Stimulated activated naive CD8-positive, alpha-beta T cell treated with anti-CD3 and anti-CD28 coated beads, Interleukin-15, amount 100 ng/mL, for 72 hours (primary cell): ENCODE results near the gene CELF4.

Experiments used
- ATAC-seq: fragments of 150-1000 bp; cut with Tn5 transposase; 2 replicates; pipeline ENCODE4 v1.10.0; 2021; ENCODE audit warnings: mild to moderate bottlenecking, moderate library complexity
- DNase-seq, 2 donors: peaks; one replicate each; pipeline ENCODE4 v3.0.0; 2021 to 2022
- H3K27ac Mint-ChIP-seq, 2 donors: one replicate each; pipeline ENCODE4 v1.8.0; 2022; ENCODE audit warnings: mild to moderate bottlenecking in 2 of 2, mixed read lengths in 2 of 2, moderate library complexity in 2 of 2
- H3K27me3 Mint-ChIP-seq: one replicate; pipeline ENCODE4 v1.8.0; 2022; ENCODE audit warnings: mixed read lengths
- H3K4me1 Mint-ChIP-seq: one replicate; pipeline ENCODE4 v1.8.0; 2022; ENCODE audit warnings: mild to moderate bottlenecking, mixed read lengths
- H3K4me3 Mint-ChIP-seq, 2 donors: one replicate each; pipeline ENCODE4 v1.8.0; 2022; ENCODE audit warnings: mild to moderate bottlenecking in 2 of 2, mixed read lengths in 2 of 2, moderate library complexity in 1 of 2
- H3K9me3 Mint-ChIP-seq, 2 donors: one replicate each; pipeline ENCODE4 v1.8.0; 2022; ENCODE audit warnings: mixed read lengths in 2 of 2

Gene CELF4

GRCh38 chr18:37429791-37430190 lies 135.8 kb downstream of the CELF4 start:
- ATAC-seq (no peak), DNase-seq (no peak)
- H3K4me3 Mint-ChIP-seq = no peak overlapping the region
- no peak overlapping the region for H3K27ac Mint-ChIP-seq
- H3K9me3 Mint-ChIP-seq = no peaks in the 10 kb centered on the region
- H3K4me1 Mint-ChIP-seq = no peaks in the 10 kb centered on the region
- no peaks in the 10 kb centered on the region for H3K27me3 Mint-ChIP-seq

GRCh38 chr18:37428288-37428974 lies 137.2 kb downstream of the CELF4 start:
- no peak for DNase-seq
- Mint-ChIP-seq H3K9me3 (no peaks in the 10 kb centered on the region), H3K4me3 (no peak overlapping the region), H3K4me1 (no peaks in the 10 kb centered on the region), H3K27ac (no peak overlapping the region), H3K27me3 (no peaks in the 10 kb centered on the region)
- ATAC-seq = no peak

GRCh38 chr18:37426586-37426985 lies 139.0 kb downstream of the CELF4 start:
- Mint-ChIP-seq H3K4me3 (no peak overlapping the region), H3K4me1 (no peaks in the 10 kb centered on the region), H3K27me3 (no peaks in the 10 kb centered on the region), H3K27ac (no peak overlapping the region), H3K9me3 (no peaks in the 10 kb centered on the region)
- no peak for DNase-seq
- ATAC-seq = no peak

- Mint-ChIP-seq H3K4me3 (no peak overlapping the region), H3K9me3 (no peaks in the 10 kb centered on the region), H3K27me3 (no peaks in the 10 kb centered on the region), H3K4me1 (no peaks in the 10 kb centered on the region), H3K27ac (no peak overlapping the region)
- no peak for ATAC-seq
- no peak for DNase-seq
Measured at GRCh38 chr18:37425222-37425621, 140.4 kb downstream of the CELF4 start.

- Mint-ChIP-seq H3K4me3 (no peak overlapping the region), H3K9me3 (no peaks in the 10 kb centered on the region), H3K27ac (no peak overlapping the region), H3K27me3 (no peaks in the 10 kb centered on the region), H3K4me1 (no peaks in the 10 kb centered on the region)
- ATAC-seq (no peak), DNase-seq (no peak)
Measured at GRCh38 chr18:37424507-37424906, 141.1 kb downstream of the CELF4 start.

- H3K27ac Mint-ChIP-seq = no peak overlapping the region
- no peak for DNase-seq
- peaks cover 6% of the 10 kb centered on the region for H3K27me3 Mint-ChIP-seq
- H3K9me3 Mint-ChIP-seq = no peaks in the 10 kb centered on the region
- H3K4me1 Mint-ChIP-seq = no peaks in the 10 kb centered on the region
- no peak overlapping the region for H3K4me3 Mint-ChIP-seq
- ATAC-seq = no peak
Measured at GRCh38 chr18:37422596-37422995, 143.0 kb downstream of the CELF4 start.

- Mint-ChIP-seq H3K27ac (no peak overlapping the region), H3K27me3 (peaks cover 10% of the 10 kb centered on the region), H3K9me3 (no peaks in the 10 kb centered on the region), H3K4me1 (no peaks in the 10 kb centered on the region), H3K4me3 (no peak overlapping the region)
- ATAC-seq (no peak), DNase-seq (no peak)
Measured at GRCh38 chr18:37422116-37422515, 143.5 kb downstream of the CELF4 start.

- Mint-ChIP-seq H3K27me3 (peaks cover 16% of the 10 kb centered on the region), H3K9me3 (no peaks in the 10 kb centered on the region), H3K27ac (no peak overlapping the region), H3K4me3 (no peak overlapping the region), H3K4me1 (no peaks in the 10 kb centered on the region)
- ATAC-seq (no peak), DNase-seq (no peak)
Measured at GRCh38 chr18:37421341-37422077, 144.1 kb downstream of the CELF4 start.

- no peak for DNase-seq
- H3K4me3 Mint-ChIP-seq = no peak overlapping the region
- no peak for ATAC-seq
Measured at GRCh38 chr18:37420315-37420880, 145.2 kb downstream of the CELF4 start.

GRCh38 chr18:37419866-37420265 lies 145.7 kb downstream of the CELF4 start:
- DNase-seq (no peak), ATAC-seq (no peak)
- Mint-ChIP-seq H3K4me3 (no peak overlapping the region), H3K27me3 (peaks cover 23% of the 10 kb centered on the region), H3K4me1 (no peaks in the 10 kb centered on the region), H3K27ac (no peak overlapping the region), H3K9me3 (no peaks in the 10 kb centered on the region)

More at GRCh38 chr18:37420315-37420880, 145.2 kb downstream of the CELF4 start:
- no peaks in the 10 kb centered on the region for H3K9me3 Mint-ChIP-seq
- no peaks in the 10 kb centered on the region for H3K4me1 Mint-ChIP-seq
- peaks cover 23% of the 10 kb centered on the region for H3K27me3 Mint-ChIP-seq
- no peak overlapping the region for H3K27ac Mint-ChIP-seq

- peaks cover 23% of the 10 kb centered on the region for H3K27me3 Mint-ChIP-seq
- no peak overlapping the region for H3K4me3 Mint-ChIP-seq
- H3K4me1 Mint-ChIP-seq = no peaks in the 10 kb centered on the region
- DNase-seq (no peak), ATAC-seq (no peak)
- no peaks in the 10 kb centered on the region for H3K9me3 Mint-ChIP-seq
- H3K27ac Mint-ChIP-seq = no peak overlapping the region
Measured at GRCh38 chr18:37419315-37419714, 146.3 kb downstream of the CELF4 start.

GRCh38 chr18:37414816-37415215 lies 150.8 kb downstream of the CELF4 start:
- ATAC-seq = no peak
- H3K9me3 Mint-ChIP-seq = no peaks in the 10 kb centered on the region

GRCh38 chr18:37412829-37413228 lies 152.8 kb downstream of the CELF4 start:
- DNase-seq (no peak), ATAC-seq (no peak)
- Mint-ChIP-seq H3K9me3 (no peaks in the 10 kb centered on the region), H3K4me1 (no peaks in the 10 kb centered on the region), H3K4me3 (no peak overlapping the region), H3K27ac (no peak overlapping the region), H3K27me3 (peaks cover 17% of the 10 kb centered on the region)

More at GRCh38 chr18:37414816-37415215, 150.8 kb downstream of the CELF4 start:
- no peak for DNase-seq
- Mint-ChIP-seq H3K4me1 (no peaks in the 10 kb centered on the region), H3K27me3 (peaks cover 23% of the 10 kb centered on the region), H3K4me3 (no peak overlapping the region), H3K27ac (no peak overlapping the region)

GRCh38 chr18:37412333-37412732 lies 153.3 kb downstream of the CELF4 start:
- Mint-ChIP-seq H3K27me3 (peaks cover 16% of the 10 kb centered on the region), H3K4me3 (no peak overlapping the region), H3K4me1 (no peaks in the 10 kb centered on the region), H3K27ac (no peak overlapping the region), H3K9me3 (no peaks in the 10 kb centered on the region)
- ATAC-seq = no peak
- no peak for DNase-seq

GRCh38 chr18:37409878-37410277 lies 155.7 kb downstream of the CELF4 start:
- H3K27me3 Mint-ChIP-seq = no peaks in the 10 kb centered on the region
- no peaks in the 10 kb centered on the region for H3K9me3 Mint-ChIP-seq
- no peak overlapping the region for H3K4me3 Mint-ChIP-seq
- DNase-seq = no peak
- H3K27ac Mint-ChIP-seq = no peak overlapping the region
- ATAC-seq = no peak
- peaks cover 7% of the 10 kb centered on the region for H3K4me1 Mint-ChIP-seq

- DNase-seq (no peak), ATAC-seq (no peak)
- Mint-ChIP-seq H3K9me3 (no peaks in the 10 kb centered on the region), H3K27ac (no peak overlapping the region), H3K4me1 (peaks cover 9% of the 10 kb centered on the region), H3K4me3 (no peak overlapping the region), H3K27me3 (no peaks in the 10 kb centered on the region)
Measured at GRCh38 chr18:37408676-37409265, 156.8 kb downstream of the CELF4 start.
